Measurements from ENCODE around the gene CCR7. TPM values are rescaled to one million over a fixed set of nuclear protein-coding genes. Genes with fewer than 3 reads are reported as not detected.

CCR7 gene
- total and polyA plus RNA-seq, 2 of the 13 experiments (the other 11 are each of a cell fraction or from before 2014, with no cell fraction given): 0.04 to 0.53 TPM

GRCh38 chr17:40548982-40549685 is 16.1 kb downstream of the CCR7 start (continued):
- TF ChIP-seq PATZ1 (CRISPR knock-in tag; IDR thresholded peaks at IDR 0.05) (peak; percentile 93), ZNF143 (CRISPR knock-in tag; IDR thresholded peaks at IDR 0.05) (no peak; the same call in 1 of the 2 replicates), IKZF1 (IDR thresholded peaks at IDR 0.05) (no peak), ZFP41 (CRISPR knock-in tag; IDR thresholded peaks at IDR 0.05; ENCODE audit: borderline replicate concordance) (no peak), NR2F1 (CRISPR knock-in tag; IDR thresholded peaks at IDR 0.05) (peak; percentile 99 to 100), RXRA (CRISPR knock-in tag; IDR thresholded peaks at IDR 0.05) (peak; percentile 91), ZNF597 (CRISPR knock-in tag; IDR thresholded peaks at IDR 0.05) (no peak), KLF9 (CRISPR knock-in tag; IDR thresholded peaks at IDR 0.05; ENCODE audit: low read depth) (no peak; the same call in 1 of the 2 replicates), MIXL1 (CRISPR knock-in tag; IDR thresholded peaks at IDR 0.05) (peak; percentile 98), GFI1 (CRISPR knock-in tag; IDR thresholded peaks at IDR 0.05; ENCODE audit: borderline replicate concordance) (peak; percentile 83), ZNF580 (CRISPR knock-in tag; IDR thresholded peaks at IDR 0.05; ENCODE audit: borderline replicate concordance, low read depth) (peak; percentile 99), HMGA1 (CRISPR knock-in tag; conservative IDR thresholded peaks at IDR 0.05) (no peak), SRF (IDR thresholded peaks at IDR 0.05; ENCODE audit: low read depth, low read length) (0 out of 2 replicates have a peak, but pooled peaks have one; percentile 0), HMGXB3 (CRISPR knock-in tag; IDR thresholded peaks at IDR 0.05; ENCODE audit: borderline replicate concordance) (peak; percentile 90), MYNN (CRISPR knock-in tag; IDR thresholded peaks at IDR 0.05; ENCODE audit: low read depth) (no peak), PPARG (CRISPR knock-in tag; conservative IDR thresholded peaks at IDR 0.05) (peak; percentile 92), NFE2L1 (CRISPR knock-in tag; IDR thresholded peaks at IDR 0.05; ENCODE audit: borderline replicate concordance) (no peak), ZNF382 (CRISPR knock-in tag; IDR thresholded peaks at IDR 0.05; ENCODE audit: borderline replicate concordance) (no peak), DNMT3B (CRISPR knock-in tag; conservative IDR thresholded peaks at IDR 0.05) (0 out of 2 replicates have a peak, but pooled peaks have one; percentile 57), AGO1 (IDR thresholded peaks at IDR 0.05; ENCODE audit: low read depth, low read length, poor library complexity, severe bottlenecking) (no peak), NFE2L2 (IDR thresholded peaks at IDR 0.05; ENCODE audit: low read length) (no peak)
- TF ChIP-seq, protein P1, sequence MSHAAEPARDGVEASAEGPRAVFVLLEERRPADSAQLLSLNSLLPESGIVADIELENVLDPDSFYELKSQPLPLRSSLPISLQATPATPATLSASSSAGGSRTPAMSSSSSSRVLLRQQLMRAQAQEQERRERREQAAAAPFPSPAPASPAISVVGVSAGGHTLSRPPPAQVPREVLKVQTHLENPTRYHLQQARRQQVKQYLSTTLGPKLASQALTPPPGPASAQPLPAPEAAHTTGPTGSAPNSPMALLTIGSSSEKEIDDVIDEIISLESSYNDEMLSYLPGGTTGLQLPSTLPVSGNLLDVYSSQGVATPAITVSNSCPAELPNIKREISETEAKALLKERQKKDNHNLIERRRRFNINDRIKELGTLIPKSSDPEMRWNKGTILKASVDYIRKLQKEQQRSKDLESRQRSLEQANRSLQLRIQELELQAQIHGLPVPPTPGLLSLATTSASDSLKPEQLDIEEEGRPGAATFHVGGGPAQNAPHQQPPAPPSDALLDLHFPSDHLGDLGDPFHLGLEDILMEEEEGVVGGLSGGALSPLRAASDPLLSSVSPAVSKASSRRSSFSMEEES (CRISPR knock-in tag; IDR thresholded peaks at IDR 0.05): peak; percentile 89
